Fibroblast of lung (primary cell): Measurements from ENCODE around the gene KEAP1. TPM values are rescaled to one million over a fixed set of nuclear protein-coding genes. Genes with fewer than 3 reads are reported as not detected.

Experiments
- DNase-seq, 2 donors: peaks; one replicate each; pipeline versions ENCODE4 v3.0.0 to v3.0.0-alpha.2; 2010; ENCODE audit warnings: low read depth in 2 of 2
- H2AFZ ChIP-seq: 2 replicates; pipeline ENCODE4 v1.5.1; 2012; ENCODE audit warnings: low read length, control low read depth, inconsistent platforms
- H3K27ac ChIP-seq: 2 replicates; pipeline ENCODE4 v1.5.1; 2011; ENCODE audit warnings: low read length, control low read depth; ENCODE audit not compliant: insufficient read depth
- H3K27me3 ChIP-seq: 2 replicates; pipeline ENCODE4 v1.5.1; 2011; ENCODE audit warnings: mild to moderate bottlenecking, low read length; ENCODE audit not compliant: control insufficient read depth, insufficient read depth
- H3K36me3 ChIP-seq: 2 replicates; pipeline ENCODE4 v1.5.1; 2011; ENCODE audit warnings: low read length; ENCODE audit not compliant: control insufficient read depth, insufficient read depth
- H3K4me1 ChIP-seq: 2 replicates; pipeline ENCODE4 v1.5.1; 2011; ENCODE audit warnings: low read length; ENCODE audit not compliant: control insufficient read depth, insufficient read depth; ENCODE audit errors: extremely low read depth
- H3K4me2 ChIP-seq: 2 replicates; pipeline ENCODE4 v1.5.1; 2011; ENCODE audit warnings: low read length, control low read depth; ENCODE audit not compliant: insufficient read depth; ENCODE audit errors: extremely low read depth
- H3K4me3 ChIP-seq, 4 experiments: fragments of 200-600 bp in 1 of 4; sonication (generic) in 1 of 4; replicated peaks in 1 of 4; 2 replicates each; pipeline ENCODE4 v1.5.1; 2011 to 2016; ENCODE audit warnings: low read length in 4 of 4, low read depth in 3 of 4, mild to moderate bottlenecking in 3 of 4, control low read depth in 2 of 4, inconsistent platforms in 1 of 4, mixed read lengths in 1 of 4; ENCODE audit not compliant: insufficient read depth in 1 of 4; ENCODE audit errors: control extremely low read depth in 1 of 4
- H3K79me2 ChIP-seq: 2 replicates; pipeline ENCODE4 v1.5.1; 2012; ENCODE audit warnings: mild to moderate bottlenecking, low read length, inconsistent platforms; ENCODE audit not compliant: control insufficient read depth, insufficient read depth
- H3K9ac ChIP-seq: 2 replicates; pipeline ENCODE4 v1.5.1; 2011; ENCODE audit warnings: mild to moderate bottlenecking, low read length, control low read depth; ENCODE audit not compliant: insufficient read depth
- H3K9me3 ChIP-seq: 2 replicates; pipeline ENCODE4 v1.5.1; 2012; ENCODE audit warnings: low read depth, low read length; ENCODE audit not compliant: control insufficient read depth, insufficient read depth
- H4K20me1 ChIP-seq: 2 replicates; pipeline ENCODE4 v1.5.1; 2011; ENCODE audit warnings: low read length; ENCODE audit not compliant: control insufficient read depth, insufficient read depth; ENCODE audit errors: extremely low read depth
- EZH2 ChIP-seq: IDR thresholded peaks from 2 replicates; pipeline ENCODE4 v1.5.1; 2012; ENCODE audit warnings: low read length, control low read depth, mild to moderate bottlenecking; ENCODE audit errors: missing control alignments
- polyA plus RNA-seq, 2 donors: library from polyadenylated mRNA; depleted of rRNA in 1 of 2; stranded (reverse) in 1 of 2; unstranded in 1 of 2; fragments of >200 nt; gene quantifications; 2 replicates each; pipeline ENCODE4 v1.2.1, GENCODE V29; 2011 to 2012; ENCODE audit warnings: missing spikeins in 1 of 2
- total RNA-seq: library from RNA; depleted of rRNA; stranded (reverse); fragments of >200 nt; gene quantifications from 2 replicates; pipeline ENCODE4 v1.2.1, GENCODE V29; 2014
- TF ChIP-seq, protein P1 (sequence below), 2 donors: IDR thresholded peaks in 1 of 2; conservative IDR thresholded peaks in 1 of 2; 1 replicate in 1 of 2; 2 replicates in 1 of 2; pipeline ENCODE4 v1.5.1; 2011 to 2012; ENCODE audit warnings: low read length in 2 of 2, control low read depth in 1 of 2, inconsistent platforms in 1 of 2, low read depth in 1 of 2, mild to moderate bottlenecking in 1 of 2

Gene KEAP1
- total and polyA plus RNA-seq, 2 donors (not counting 1 experiment from before 2014, with no cell fraction given) = 36.1 to 103 TPM

DNA sequence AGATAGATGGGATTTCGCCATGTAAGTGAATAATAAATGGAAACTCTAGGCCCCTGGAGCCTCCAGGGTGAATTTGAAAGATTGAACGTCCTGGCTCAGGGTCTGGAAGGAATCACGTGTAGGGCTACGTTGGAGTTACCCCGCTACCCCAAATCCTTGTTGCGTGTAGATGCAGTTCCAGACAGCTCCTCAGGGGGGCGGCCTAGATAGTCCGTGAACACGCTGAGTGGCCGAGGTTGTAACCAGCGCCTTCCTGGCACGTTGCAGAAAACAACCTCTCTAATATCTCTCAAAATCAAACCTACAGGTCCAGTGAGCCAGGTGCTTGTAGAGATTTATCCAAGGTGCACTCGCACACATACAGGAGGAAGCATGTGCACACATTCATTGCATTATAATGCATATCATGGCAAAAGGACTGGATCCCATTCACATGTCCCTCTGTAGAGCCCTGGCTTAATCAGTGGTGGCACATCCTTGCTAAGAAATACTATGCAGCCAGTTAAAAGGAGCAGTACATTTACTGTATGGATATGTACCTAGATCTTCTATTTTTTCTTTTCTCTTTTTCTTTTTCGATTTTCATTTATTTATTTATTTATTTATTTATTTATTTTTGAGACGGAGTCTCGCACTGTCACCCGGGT lies 2.5 kb upstream of the KEAP1 start:
- H3K27ac ChIP-seq = no peak overlapping the region
- no peak overlapping the region for H3K4me2 ChIP-seq
- DNase-seq = peak; percentile 35 to 64
- H3K9me3 ChIP-seq = no peaks in the 10 kb centered on the region
- no peaks in the 10 kb centered on the region for H3K36me3 ChIP-seq
- no peaks in the 10 kb centered on the region for H3K27me3 ChIP-seq
- peaks cover 15% of the 10 kb centered on the region for H3K79me2 ChIP-seq
- H3K4me3 ChIP-seq = no peak overlapping the region
- no peak overlapping the region for H3K9ac ChIP-seq
- TF ChIP-seq EZH2 = no peak
- TF ChIP-seq, protein P1, sequence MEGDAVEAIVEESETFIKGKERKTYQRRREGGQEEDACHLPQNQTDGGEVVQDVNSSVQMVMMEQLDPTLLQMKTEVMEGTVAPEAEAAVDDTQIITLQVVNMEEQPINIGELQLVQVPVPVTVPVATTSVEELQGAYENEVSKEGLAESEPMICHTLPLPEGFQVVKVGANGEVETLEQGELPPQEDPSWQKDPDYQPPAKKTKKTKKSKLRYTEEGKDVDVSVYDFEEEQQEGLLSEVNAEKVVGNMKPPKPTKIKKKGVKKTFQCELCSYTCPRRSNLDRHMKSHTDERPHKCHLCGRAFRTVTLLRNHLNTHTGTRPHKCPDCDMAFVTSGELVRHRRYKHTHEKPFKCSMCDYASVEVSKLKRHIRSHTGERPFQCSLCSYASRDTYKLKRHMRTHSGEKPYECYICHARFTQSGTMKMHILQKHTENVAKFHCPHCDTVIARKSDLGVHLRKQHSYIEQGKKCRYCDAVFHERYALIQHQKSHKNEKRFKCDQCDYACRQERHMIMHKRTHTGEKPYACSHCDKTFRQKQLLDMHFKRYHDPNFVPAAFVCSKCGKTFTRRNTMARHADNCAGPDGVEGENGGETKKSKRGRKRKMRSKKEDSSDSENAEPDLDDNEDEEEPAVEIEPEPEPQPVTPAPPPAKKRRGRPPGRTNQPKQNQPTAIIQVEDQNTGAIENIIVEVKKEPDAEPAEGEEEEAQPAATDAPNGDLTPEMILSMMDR (conservative IDR thresholded peaks at IDR 0.05 in 1 of 2, IDR thresholded peaks at IDR 0.05 in 1 of 2; ENCODE audit: low read depth in 1 of 2, low read length in 2 of 2) = peak; percentile 79 to 84
- no peak overlapping the region for H2AFZ ChIP-seq
- H4K20me1 ChIP-seq = no peaks in the 10 kb centered on the region
- H3K4me1 ChIP-seq = peaks cover 2% of the 10 kb centered on the region

DNA sequence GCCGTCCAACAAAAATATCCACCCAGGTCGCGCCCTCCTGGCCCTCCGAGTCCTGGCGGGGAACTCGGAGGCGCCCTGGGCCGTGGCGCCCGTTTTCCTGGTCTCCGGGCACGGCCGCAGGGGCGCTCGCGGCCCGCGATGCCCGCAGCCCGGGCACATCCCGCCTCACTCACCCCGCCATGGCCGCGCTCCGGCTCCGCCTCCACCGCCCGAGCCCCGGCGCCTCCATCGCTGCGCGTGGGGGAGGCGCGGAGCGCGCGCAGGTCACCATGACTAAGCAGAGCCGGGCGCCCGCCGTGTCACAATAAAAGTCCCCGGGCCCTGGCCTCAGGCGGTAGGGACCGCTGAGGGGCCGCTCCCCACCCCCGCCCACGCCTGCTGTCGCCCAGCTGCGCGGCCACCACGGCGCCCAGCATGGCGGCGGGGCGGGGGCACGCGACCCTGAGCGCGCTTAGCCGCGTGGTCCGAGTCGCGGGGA lies 593 bp downstream of the KEAP1 start:
- peak overlapping the region; percentile 98 for H3K4me2 ChIP-seq
- peak; percentile 84 to 90 for DNase-seq
- peaks cover 2% of the 10 kb centered on the region for H3K4me1 ChIP-seq
- H3K27me3 ChIP-seq = no peaks in the 10 kb centered on the region
- no peaks in the 10 kb centered on the region for H3K9me3 ChIP-seq
- no peaks in the 10 kb centered on the region for H4K20me1 ChIP-seq
- peak overlapping the region; percentile 91 for H3K9ac ChIP-seq
- no peak for TF ChIP-seq EZH2
- TF ChIP-seq, protein P1 (conservative IDR thresholded peaks at IDR 0.05 in 1 of 2, IDR thresholded peaks at IDR 0.05 in 1 of 2; ENCODE audit: low read depth in 1 of 2, low read length in 2 of 2) = no peak
- H3K4me3 ChIP-seq = peak overlapping the region; percentile 71 to 95 (median 85)
- H2AFZ ChIP-seq = peak overlapping the region; percentile 60
- peaks cover 32% of the 10 kb centered on the region for H3K79me2 ChIP-seq
- peaks cover 9% of the 10 kb centered on the region for H3K36me3 ChIP-seq
- peak overlapping the region; percentile 97 for H3K27ac ChIP-seq

DNA sequence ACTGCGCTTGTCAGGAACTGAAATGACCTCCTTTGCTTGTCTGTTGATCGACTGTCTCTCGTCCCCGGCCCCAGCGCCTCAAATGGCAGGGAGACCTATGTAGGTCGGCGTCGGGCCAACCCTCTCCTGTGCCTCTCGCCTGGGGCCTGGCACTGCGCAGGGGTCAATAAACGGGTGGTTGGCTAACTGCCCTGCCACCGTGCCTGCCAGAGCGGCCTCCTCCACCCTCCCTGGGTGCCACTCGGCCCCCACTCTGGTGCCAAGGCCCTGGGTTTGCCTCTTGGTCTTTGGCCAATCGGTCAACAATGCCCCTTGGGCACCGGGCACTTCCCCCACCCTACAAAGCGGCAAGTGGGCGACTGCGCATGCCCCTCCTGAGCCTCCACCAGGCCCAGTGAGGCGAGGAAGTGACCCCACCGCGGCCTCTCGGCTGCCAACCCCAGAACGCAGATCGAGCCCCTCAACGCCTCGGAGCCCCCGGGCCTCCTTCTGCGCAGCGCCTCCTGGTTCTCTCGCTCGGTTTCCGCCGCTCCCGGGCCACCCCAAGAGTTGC lies 1.1 kb downstream of the KEAP1 start:
- Histone ChIP-seq H3K79me2 (peaks cover 37% of the 10 kb centered on the region), H3K27ac (peak overlapping the region; percentile 97)
- DNase-seq = peak; percentile 37 to 49

More for the DNA sequence above, 1.1 kb downstream of the KEAP1 start:
- Histone ChIP-seq H3K4me1 (peaks cover 2% of the 10 kb centered on the region), H4K20me1 (no peaks in the 10 kb centered on the region), H3K9me3 (no peaks in the 10 kb centered on the region), H3K27me3 (no peaks in the 10 kb centered on the region), H3K36me3 (peaks cover 9% of the 10 kb centered on the region), H3K9ac (peak overlapping the region; percentile 91), H2AFZ (peak overlapping the region; percentile 60), H3K4me3 (peak overlapping the region; percentile 71 to 95 (median 85)), H3K4me2 (peak overlapping the region; percentile 98)
- TF ChIP-seq, protein P1 (conservative IDR thresholded peaks at IDR 0.05 in 1 of 2, IDR thresholded peaks at IDR 0.05 in 1 of 2; ENCODE audit: low read depth in 1 of 2, low read length in 2 of 2) = no peak
- no peak for TF ChIP-seq EZH2
